Measurements from ENCODE around the gene SNX4. TPM values are rescaled to one million over a fixed set of nuclear protein-coding genes. Genes with fewer than 3 reads are reported as not detected.

SNX4 gene
- total RNA-seq, 4 donors from 2014 or later = 31.3 to 53.5 (median 38.8) TPM

Other genes starting within 250 kb of the SNX4 start
- 10 to 100 TPM; 17.0 to 34.9 (median 20.0) TPM for gene ZNF148, start 144.9 kb downstream of the SNX4 start, total RNA-seq
- 100 to 1,000 TPM in 1 of 4 donors, 10 to 100 TPM in 3; 43.3 to 115 (median 78.9) TPM for gene OSBPL11, start 75.3 kb upstream of the SNX4 start, total RNA-seq

All from gastrocnemius medialis (tissue), 4 donors.